GM12878 (cell line): ENCODE results near the gene OCIAD2. TPM values are rescaled to one million over a fixed set of nuclear protein-coding genes. Genes with fewer than 3 reads are reported as not detected.
"Not testable (repeated sequence)": the region's sequence is repeated elsewhere in the genome, so short reads cannot be mapped to it uniquely, and the experiment has no call there.

Experiments used
- ATAC-seq: fragments of 200-7000 bp; cut with Tn5 transposase; 3 replicates; pipeline ENCODE4 v1.9.1; 2020; ENCODE audit warnings: mild to moderate bottlenecking, moderate library complexity
- BruUV-seq: library from RNA; stranded (reverse); fragments of 400-500 nt; replicated peaks from 2 replicates; lab custom pipeline; 2021; lab: Mats Ljungman, UMichigan
- CTCF ChIA-PET: fragments of 300-600 bp; sonication (Branson Sonifier 250); formaldehyde crosslinking; extraction: SDS; loops from one replicate; lab custom pipeline; 2021; ENCODE audit warnings: inconsistent platforms; lab: Yijun Ruan, JAX
- POLR2A ChIA-PET: fragments of 350-600 bp; formaldehyde crosslinking; extraction: SDS; loops from one replicate; lab custom pipeline; 2021; ENCODE audit warnings: inconsistent platforms; lab: Charles Lee
- RAD21 ChIA-PET: fragments of 300-600 bp; sonication (Branson Sonifier 250); formaldehyde crosslinking; loops from one replicate; lab custom pipeline; 2023; ENCODE audit warnings: antibody characterized with exemption; ENCODE audit not compliant: unreplicated experiment; lab: Charles Lee
- SMC1A ChIA-PET: fragments of 300-600 bp; sonication (Branson Sonifier 250); formaldehyde crosslinking; loops from one replicate; lab custom pipeline; 2023; ENCODE audit not compliant: unreplicated experiment, uncharacterized antibody; lab: Charles Lee
- DNase-seq: peaks from one replicate; pipeline ENCODE4 v3.0.0-alpha.2; 2011; ENCODE audit warnings: low read depth, low spot score
- FAIRE-seq: peaks from 3 replicates; lab custom pipeline; 2011; peaks lifted over from hg19 to GRCh38; lab: Jason Lieb, UNC
- H2AFZ ChIP-seq: 2 replicates; pipeline ENCODE4 v1.6.0; 2011; ENCODE audit warnings: low read depth, low read length, control low read depth; ENCODE audit not compliant: control insufficient read depth
- H3K27ac ChIP-seq: 2 replicates; pipeline ENCODE4 v1.5.1; 2011; ENCODE audit warnings: control low read depth; ENCODE audit not compliant: control insufficient read depth, insufficient read depth
- H3K27me3 ChIP-seq, 2 experiments: replicated peaks in 1 of 2; 2 replicates each; pipeline versions ENCODE4 v1.6.0 to v1.6.1; 2011; ENCODE audit warnings: low read length in 1 of 2; ENCODE audit not compliant: control insufficient read depth in 2 of 2, insufficient read depth in 2 of 2
- H3K36me3 ChIP-seq, 2 experiments: 2 replicates each; pipeline ENCODE4 v1.5.1; 2011; ENCODE audit warnings: low read length in 1 of 2; ENCODE audit not compliant: control insufficient read depth in 2 of 2, insufficient read depth in 2 of 2
- H3K4me1 ChIP-seq: 2 replicates; pipeline ENCODE4 v1.6.1; 2011; ENCODE audit warnings: mild to moderate bottlenecking, low read length, moderate library complexity, mixed read lengths; ENCODE audit not compliant: control insufficient read depth, insufficient read depth
- H3K4me2 ChIP-seq: 2 replicates; pipeline ENCODE4 v1.6.0; 2011; ENCODE audit warnings: control low read depth; ENCODE audit not compliant: control insufficient read depth, insufficient read depth
- H3K4me3 ChIP-seq: fragments of 200-600 bp; sonication (generic); 2 replicates; pipeline ENCODE4 v1.5.1; 2016
- H3K79me2 ChIP-seq: 2 replicates; pipeline ENCODE4 v1.6.0; 2011; ENCODE audit warnings: low read length; ENCODE audit not compliant: control insufficient read depth, insufficient read depth
- H3K9ac ChIP-seq: 2 replicates; pipeline ENCODE4 v1.8.0; 2011; ENCODE audit warnings: low read length, control low read depth, mixed read lengths; ENCODE audit not compliant: control insufficient read depth, insufficient read depth
- H3K9me3 ChIP-seq: replicated peaks from 3 replicates; pipeline ENCODE4 v1.5.1; 2011; ENCODE audit warnings: mild to moderate bottlenecking, low read length; ENCODE audit not compliant: control insufficient read depth, insufficient read depth
- H4K20me1 ChIP-seq: 2 replicates; pipeline ENCODE4 v1.6.0; 2011; ENCODE audit not compliant: control insufficient read depth, insufficient read depth
- CHD1 ChIP-seq: IDR thresholded peaks from 2 replicates; pipeline ENCODE4 v1.6.1; 2012; ENCODE audit warnings: low read depth, low read length, improper control_type of control experiment
- IRF5 ChIP-seq: fragments of 450-650 bp; IDR thresholded peaks from 2 replicates; pipeline ENCODE4 v1.6.1; 2017; ENCODE audit warnings: borderline replicate concordance
- JUNB ChIP-seq: IDR thresholded peaks from 2 replicates; pipeline ENCODE4 v1.6.1; 2016; ENCODE audit warnings: antibody characterized with exemption, mild to moderate bottlenecking
- MYC ChIP-seq: IDR thresholded peaks from 2 replicates; pipeline ENCODE4 v1.6.1; 2011; ENCODE audit warnings: mild to moderate bottlenecking, low read length, moderate library complexity, inconsistent platforms; ENCODE audit not compliant: insufficient read depth, insufficient replicate concordance, insufficient read length, severe bottlenecking
- WGBS: methylation state at CpG from one replicate; pipeline ENCODE4 v1.1.6; 2016; ENCODE audit warnings: low lambda C conversion rate; ENCODE audit not compliant: insufficient replicate concordance, insufficient coverage; ENCODE audit errors: missing lambda C conversion rate; 5-methylcytosine and 5-hydroxymethylcytosine counted together
- in situ Hi-C: fragments of 300-500 bp; cut with MboI; formaldehyde crosslinking; loops from 9 replicates; pipeline ENCODE4 v1.14.3; 2018; ENCODE audit warnings: mixed read lengths
- intact Hi-C: fragments of 100-400 bp; cut with micrococcal nuclease; formaldehyde crosslinking; loops from one replicate; pipeline ENCODE4 v1.14.2; 2022; ENCODE audit not compliant: unreplicated experiment
- polyA plus RNA-seq, 11 experiments: library from polyadenylated mRNA; depleted of rRNA in 4 of 11; unstranded in 6 of 11; stranded (reverse) in 5 of 11; fragments of >200 nt; fragmentation: Nextera tagmentation in 4 of 11; fragmentation: Illumina TruSeq in 1 of 11; extraction: Ambion mirVana in 4 of 11; extraction: Trizol in 1 of 11; gene quantifications; 1 replicate in 1 of 11; 2 replicates in 10 of 11; pipeline versions ENCODE4 v1.2.1 to v1.2.3, GENCODE V29; 2011 to 2016; ENCODE audit warnings: inconsistent platforms in 2 of 11, missing spikeins in 2 of 11, low read depth in 1 of 11
- total RNA-seq, 4 experiments: library from RNA; depleted of rRNA in 3 of 4; stranded (reverse); fragments of >200 nt in 3 of 4; fragmentation: Illumina TruSeq in 1 of 4; extraction: Trizol in 1 of 4; gene quantifications; 2 replicates each; pipeline versions ENCODE4 v1.2.1 to v1.2.3, GENCODE V29; 2013 to 2021

Gene OCIAD2
- total and polyA plus RNA-seq, 10 of the 15 experiments (the other 5 are each of a cell fraction or from before 2014, with no cell fraction given), result 42.4 to 140 (median 70.0) TPM

GRCh38 chr4:48924416-48924815, 17.8 kb upstream of the OCIAD2 start:
- CTCF ChIA-PET, result interaction anchor here (1.6 kb wide), 1 partner anchor 21 kb away, joined by 4 read pairs; no protein-coding TSS in a partner anchor
- DNase-seq (no peak), FAIRE-seq (no peak), ATAC-seq (no peak)
- in situ Hi-C loops, result no loop called here
- no peak for TF ChIP-seq IRF5
- TF ChIP-seq CHD1, result no peak
- TF ChIP-seq MYC, result no peak
- no peak for TF ChIP-seq JUNB
- H3K27me3 ChIP-seq, result no peaks in the 10 kb centered on the region
- H2AFZ ChIP-seq, result no peak overlapping the region
- H3K4me3 ChIP-seq, result no peak overlapping the region
- H3K4me1 ChIP-seq, result no peaks in the 10 kb centered on the region
- no peaks in the 10 kb centered on the region for H3K36me3 ChIP-seq
- no peaks in the 10 kb centered on the region for H3K9me3 ChIP-seq
- no peak overlapping the region for H3K4me2 ChIP-seq
- no peak overlapping the region for H3K27ac ChIP-seq
- no peak overlapping the region for H3K9ac ChIP-seq
- no peaks in the 10 kb centered on the region for H3K79me2 ChIP-seq
- intact Hi-C loops, result no loop called here
- POLR2A ChIA-PET, result no interaction called here
- SMC1A ChIA-PET, result interaction anchor here (0.6 kb wide), 1 partner anchor 442 kb away, joined by 3 read pairs; no protein-coding TSS in a partner anchor
- RAD21 ChIA-PET, result no interaction called here
- WGBS, result 56% methylated on average over 4 of the region's 4 CpGs
- no TSS peak for BruUV-seq
- no peaks in the 10 kb centered on the region for H4K20me1 ChIP-seq

- H3K4me3 ChIP-seq, in situ Hi-C loops, H3K4me1 ChIP-seq, BruUV-seq, RAD21 ChIA-PET, H3K27me3 ChIP-seq, H4K20me1 ChIP-seq, H3K9ac ChIP-seq, H3K79me2 ChIP-seq, H2AFZ ChIP-seq, DNase-seq, POLR2A ChIA-PET, SMC1A ChIA-PET, intact Hi-C loops, H3K27ac ChIP-seq, H3K4me2 ChIP-seq, H3K36me3 ChIP-seq, ATAC-seq, H3K9me3 ChIP-seq, FAIRE-seq: not testable (repeated sequence)
- 35% methylated on average over 7 of the region's 7 CpGs for WGBS
- CTCF ChIA-PET, result interaction anchor here (0.6 kb wide), 1 partner anchor 342 kb away, joined by 3 read pairs; no protein-coding TSS in a partner anchor
These were observed 16.5 kb upstream of the OCIAD2 start for GRCh38 chr4:48923065-48923464.
